SK-N-SH (cell line): ENCODE results near the gene CYBC1.

ENCODE experiments used
- EP300 ChIP-seq, 2 experiments: IDR thresholded peaks; 2 replicates each; pipeline versions ENCODE4 v1.4.0 to v1.6.1; 2012; ENCODE audit warnings: borderline replicate concordance in 1 of 2, low read depth in 1 of 2, low read length in 1 of 2
- FOXM1 ChIP-seq: IDR thresholded peaks from 2 replicates; pipeline ENCODE4 v1.4.0; 2012; ENCODE audit warnings: low read depth, mild to moderate bottlenecking
- NFIC ChIP-seq: IDR thresholded peaks from 2 replicates; pipeline ENCODE4 v1.4.0; 2012; ENCODE audit warnings: borderline replicate concordance
- POLR2AphosphoS5 ChIP-seq: IDR thresholded peaks from 2 replicates; pipeline ENCODE4 v1.6.1; 2012; ENCODE audit warnings: low read depth, low read length
- SMC3 ChIP-seq: IDR thresholded peaks from 2 replicates; pipeline ENCODE4 v1.6.1; 2012; ENCODE audit warnings: low read depth, low read length, improper control_type of control experiment
- TAF1 ChIP-seq: IDR thresholded peaks from 2 replicates; pipeline ENCODE4 v1.6.1; 2012; ENCODE audit warnings: low read depth, mild to moderate bottlenecking, low read length, moderate library complexity, borderline replicate concordance
- USF1 ChIP-seq: IDR thresholded peaks from 2 replicates; pipeline ENCODE4 v1.4.0; 2012; ENCODE audit warnings: low read depth, borderline replicate concordance
- TF ChIP-seq, protein P1 (sequence below): fragments of 200-600 bp; sonication (generic); IDR thresholded peaks from 2 replicates; pipeline ENCODE4 v1.6.1; 2017; ENCODE audit warnings: antibody characterized with exemption, mild to moderate bottlenecking, moderate library complexity

DNA sequence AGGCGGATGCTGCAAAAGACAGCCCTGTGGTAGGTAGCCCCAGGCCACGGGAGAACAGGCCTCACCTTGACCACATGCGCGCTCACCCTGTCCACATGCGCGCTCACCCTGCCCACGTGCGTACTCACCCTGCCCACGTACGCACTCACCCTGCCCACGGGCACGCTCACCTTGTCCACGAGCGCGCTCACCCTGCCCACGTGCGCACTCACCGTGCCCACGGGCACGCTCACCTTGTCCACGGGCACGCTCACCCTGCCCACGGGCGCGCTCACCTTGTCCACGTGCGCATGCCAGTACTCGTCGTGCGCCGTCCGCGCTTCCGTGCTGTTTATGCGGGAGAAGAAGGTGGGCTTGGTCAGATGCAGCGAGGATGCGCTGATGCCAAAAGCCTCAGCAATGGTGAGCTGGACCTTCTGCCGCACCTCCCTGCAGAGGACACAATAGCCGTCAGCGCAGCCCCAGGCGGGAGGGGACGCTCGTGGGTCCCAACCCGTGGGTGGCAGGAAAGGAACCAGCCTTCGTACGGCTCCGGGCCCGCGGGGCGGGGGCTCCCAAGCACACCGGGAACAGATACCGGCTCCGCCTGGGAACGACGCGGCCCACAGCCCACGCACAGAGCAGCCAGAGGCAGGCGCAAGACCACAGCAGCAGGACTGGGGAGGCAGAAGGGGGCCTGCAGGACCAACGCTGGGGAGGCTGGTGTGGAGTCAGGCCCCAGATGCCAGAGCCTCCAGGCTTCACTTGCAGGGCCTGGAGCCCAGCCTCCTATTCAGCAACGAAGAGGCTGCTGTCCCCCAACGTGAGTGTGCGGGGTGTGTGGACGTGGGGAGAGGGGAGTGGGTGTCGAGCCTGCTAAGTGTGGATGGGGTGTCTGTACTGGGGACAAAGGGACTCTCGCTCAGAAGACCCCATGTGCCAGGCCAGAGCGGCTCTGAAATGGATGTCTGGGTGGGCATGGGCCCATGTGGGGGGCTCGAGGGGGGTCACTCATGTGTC lies 46.6 kb downstream of the CYBC1 start:
- TF ChIP-seq POLR2AphosphoS5 (no peak), EP300 (IDR thresholded peaks at IDR 0.05; ENCODE audit: borderline replicate concordance in 1 of 2, low read depth in 1 of 2, low read length in 1 of 2) (no peak), USF1 (no peak), SMC3 (no peak), NFIC (no peak), TAF1 (no peak), FOXM1 (no peak)
- TF ChIP-seq, protein P1, sequence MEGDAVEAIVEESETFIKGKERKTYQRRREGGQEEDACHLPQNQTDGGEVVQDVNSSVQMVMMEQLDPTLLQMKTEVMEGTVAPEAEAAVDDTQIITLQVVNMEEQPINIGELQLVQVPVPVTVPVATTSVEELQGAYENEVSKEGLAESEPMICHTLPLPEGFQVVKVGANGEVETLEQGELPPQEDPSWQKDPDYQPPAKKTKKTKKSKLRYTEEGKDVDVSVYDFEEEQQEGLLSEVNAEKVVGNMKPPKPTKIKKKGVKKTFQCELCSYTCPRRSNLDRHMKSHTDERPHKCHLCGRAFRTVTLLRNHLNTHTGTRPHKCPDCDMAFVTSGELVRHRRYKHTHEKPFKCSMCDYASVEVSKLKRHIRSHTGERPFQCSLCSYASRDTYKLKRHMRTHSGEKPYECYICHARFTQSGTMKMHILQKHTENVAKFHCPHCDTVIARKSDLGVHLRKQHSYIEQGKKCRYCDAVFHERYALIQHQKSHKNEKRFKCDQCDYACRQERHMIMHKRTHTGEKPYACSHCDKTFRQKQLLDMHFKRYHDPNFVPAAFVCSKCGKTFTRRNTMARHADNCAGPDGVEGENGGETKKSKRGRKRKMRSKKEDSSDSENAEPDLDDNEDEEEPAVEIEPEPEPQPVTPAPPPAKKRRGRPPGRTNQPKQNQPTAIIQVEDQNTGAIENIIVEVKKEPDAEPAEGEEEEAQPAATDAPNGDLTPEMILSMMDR, result no peak
